ENCODE measurements around the gene GOLGA2. TPM values are rescaled to one million over a fixed set of nuclear protein-coding genes. Genes with fewer than 3 reads are reported as not detected.

Gene GOLGA2
- total and polyA plus RNA-seq, 9 donors = 78.6 to 109 (median 91.6) TPM

GRCh38 chr9:128224877-128225276 lies 50.9 kb downstream of the GOLGA2 start:
- Histone ChIP-seq H3K4me3 (ENCODE audit: low read length) (no peak overlapping the region), H3K27ac (ENCODE audit: low read length) (no peak overlapping the region), H3K4me1 (ENCODE audit: control insufficient read depth, insufficient read depth, low read length) (no peaks in the 10 kb centered on the region), H3K9me3 (replicated peaks; ENCODE audit: control insufficient read depth, low read depth, low read length) (no peaks in the 10 kb centered on the region), H3K27me3 (ENCODE audit: control insufficient read depth, insufficient read depth, low read length) (no peaks in the 10 kb centered on the region), H3K36me3 (ENCODE audit: control insufficient read depth, insufficient read depth, low read length) (peaks cover 31% of the 10 kb centered on the region)
- DNase-seq = no peak
- 86% methylated on average over 4 of the region's 7 CpGs for WGBS (ENCODE audit: insufficient coverage)

- 82% methylated on average over 8 of the region's 13 CpGs for WGBS (ENCODE audit: insufficient coverage)
Measured at GRCh38 chr9:128222880-128223670, 52.7 kb downstream of the GOLGA2 start.

GRCh38 chr9:128222026-128222425 lies 53.8 kb downstream of the GOLGA2 start:
- no peaks in the 10 kb centered on the region for H3K27me3 ChIP-seq (ENCODE audit: control insufficient read depth, insufficient read depth, low read length)
- no peak overlapping the region for H3K27ac ChIP-seq (ENCODE audit: low read length)
- no peak for DNase-seq
- H3K9me3 ChIP-seq (replicated peaks; ENCODE audit: control insufficient read depth, low read depth, low read length) = no peaks in the 10 kb centered on the region
- H3K36me3 ChIP-seq (ENCODE audit: control insufficient read depth, insufficient read depth, low read length) = peaks cover 31% of the 10 kb centered on the region
- peaks cover 12% of the 10 kb centered on the region for H3K4me1 ChIP-seq (ENCODE audit: control insufficient read depth, insufficient read depth, low read length)
- no peak overlapping the region for H3K4me3 ChIP-seq (ENCODE audit: low read length)
- 80% methylated on average over 6 of the region's 10 CpGs for WGBS (ENCODE audit: insufficient coverage)

More at GRCh38 chr9:128222880-128223670, 52.7 kb downstream of the GOLGA2 start:
- no peaks in the 10 kb centered on the region for H3K9me3 ChIP-seq (replicated peaks; ENCODE audit: control insufficient read depth, low read depth, low read length)
- peaks cover 8% of the 10 kb centered on the region for H3K4me1 ChIP-seq (ENCODE audit: control insufficient read depth, insufficient read depth, low read length)
- peaks cover 31% of the 10 kb centered on the region for H3K36me3 ChIP-seq (ENCODE audit: control insufficient read depth, insufficient read depth, low read length)
- H3K27ac ChIP-seq (ENCODE audit: low read length) = no peak overlapping the region
- no peak for DNase-seq
- no peaks in the 10 kb centered on the region for H3K27me3 ChIP-seq (ENCODE audit: control insufficient read depth, insufficient read depth, low read length)
- no peak overlapping the region for H3K4me3 ChIP-seq (ENCODE audit: low read length)

DNA sequence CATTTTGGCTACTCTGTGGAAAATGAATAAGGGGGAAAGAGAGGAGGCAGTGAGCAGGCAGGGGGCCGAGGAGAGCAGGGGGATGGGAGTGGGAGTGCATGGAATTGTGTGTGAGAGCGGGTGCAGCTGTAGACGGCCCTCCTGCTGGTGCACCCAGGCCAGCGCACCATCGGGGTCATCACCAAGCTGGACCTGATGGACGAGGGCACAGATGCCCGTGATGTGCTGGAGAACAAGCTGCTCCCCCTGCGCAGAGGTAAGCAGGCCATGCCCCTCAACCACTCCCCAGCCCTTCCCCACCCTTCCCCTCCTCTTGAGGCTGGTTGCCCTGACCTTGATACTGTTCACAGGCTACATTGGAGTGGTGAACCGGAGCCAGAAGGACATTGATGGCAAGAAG lies 56.0 kb downstream of the GOLGA2 start:
- DNase-seq = no peak
- H3K4me3 ChIP-seq (ENCODE audit: low read length) = no peak overlapping the region
- H3K4me1 ChIP-seq (ENCODE audit: control insufficient read depth, insufficient read depth, low read length) = peaks cover 32% of the 10 kb centered on the region
- H3K27me3 ChIP-seq (ENCODE audit: control insufficient read depth, insufficient read depth, low read length) = no peaks in the 10 kb centered on the region
- no peaks in the 10 kb centered on the region for H3K9me3 ChIP-seq (replicated peaks; ENCODE audit: control insufficient read depth, low read depth, low read length)
- 91% methylated on average over 8 of the region's 9 CpGs for WGBS (ENCODE audit: insufficient coverage)
- no peak overlapping the region for H3K27ac ChIP-seq (ENCODE audit: low read length)
- peaks cover 28% of the 10 kb centered on the region for H3K36me3 ChIP-seq (ENCODE audit: control insufficient read depth, insufficient read depth, low read length)

DNA sequence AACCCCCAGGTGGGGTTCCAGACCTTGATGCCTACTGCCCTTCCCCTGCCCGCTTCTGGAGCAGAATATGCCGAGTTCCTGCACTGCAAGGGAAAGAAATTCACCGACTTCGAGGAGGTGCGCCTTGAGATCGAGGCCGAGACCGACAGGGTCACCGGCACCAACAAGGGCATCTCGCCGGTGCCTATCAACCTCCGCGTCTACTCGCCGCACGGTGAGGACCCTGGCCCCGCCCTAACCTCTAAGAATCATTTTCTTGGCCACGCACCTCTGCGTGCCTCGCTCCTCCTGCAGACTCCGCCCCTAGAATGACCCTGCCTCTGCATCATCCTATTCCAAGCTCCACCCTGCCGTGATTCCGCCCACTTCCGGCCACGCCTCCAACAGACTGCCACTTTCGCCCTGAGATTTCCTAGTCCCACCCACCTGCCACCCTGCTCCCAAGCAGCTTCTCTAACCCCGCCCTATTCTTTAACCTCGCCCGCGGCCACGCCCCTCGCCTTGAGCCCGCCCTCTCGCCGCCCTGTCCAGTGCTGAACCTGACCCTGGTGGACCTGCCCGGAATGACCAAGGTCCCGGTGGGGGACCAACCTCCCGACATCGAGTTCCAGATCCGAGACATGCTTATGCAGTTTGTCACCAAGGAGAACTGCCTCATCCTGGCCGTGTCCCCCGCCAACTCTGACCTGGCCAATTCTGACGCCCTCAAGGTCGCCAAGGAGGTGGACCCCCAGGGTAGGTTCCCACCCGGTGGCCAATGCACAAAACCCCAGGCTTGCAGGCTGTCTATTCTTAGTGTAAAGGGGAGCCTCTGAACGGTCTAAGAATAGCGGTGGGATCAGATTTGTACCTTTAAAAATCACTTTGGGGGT lies 57.1 kb downstream of the GOLGA2 start:
- DNase-seq = peak; percentile 89
- H3K27ac ChIP-seq (ENCODE audit: low read length) = no peak overlapping the region
- 22% methylated on average over 42 of the region's 47 CpGs for WGBS (ENCODE audit: insufficient coverage)
- H3K4me3 ChIP-seq (ENCODE audit: low read length) = peak overlapping the region; percentile 32
- no peaks in the 10 kb centered on the region for H3K9me3 ChIP-seq (replicated peaks; ENCODE audit: control insufficient read depth, low read depth, low read length)
- peaks cover 39% of the 10 kb centered on the region for H3K4me1 ChIP-seq (ENCODE audit: control insufficient read depth, insufficient read depth, low read length)
- H3K36me3 ChIP-seq (ENCODE audit: control insufficient read depth, insufficient read depth, low read length) = peaks cover 23% of the 10 kb centered on the region
- no peaks in the 10 kb centered on the region for H3K27me3 ChIP-seq (ENCODE audit: control insufficient read depth, insufficient read depth, low read length)

DNA sequence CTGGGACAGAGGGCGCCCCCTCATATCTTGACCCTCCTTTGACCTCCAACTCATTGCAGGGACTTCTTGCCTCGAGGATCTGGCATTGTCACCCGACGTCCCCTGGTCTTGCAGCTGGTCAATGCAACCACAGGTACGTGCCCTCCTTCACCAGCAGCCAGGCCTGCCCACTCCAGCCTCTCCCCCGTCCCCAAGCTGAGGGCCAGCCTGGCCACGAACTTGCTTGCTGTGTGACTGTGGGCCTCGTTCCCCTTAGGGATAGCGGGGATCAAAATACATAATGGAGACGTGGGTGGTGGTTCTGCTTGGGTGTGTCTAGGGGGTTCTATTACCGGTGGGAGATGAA lies 57.7 kb downstream of the GOLGA2 start:
- H3K36me3 ChIP-seq (ENCODE audit: control insufficient read depth, insufficient read depth, low read length) = peaks cover 21% of the 10 kb centered on the region
- no peak overlapping the region for H3K27ac ChIP-seq (ENCODE audit: low read length)
- H3K9me3 ChIP-seq (replicated peaks; ENCODE audit: control insufficient read depth, low read depth, low read length) = no peaks in the 10 kb centered on the region
- H3K4me3 ChIP-seq (ENCODE audit: low read length) = no peak overlapping the region
- 72% methylated on average over 6 of the region's 11 CpGs for WGBS (ENCODE audit: insufficient coverage)
- DNase-seq = no peak
- H3K4me1 ChIP-seq (ENCODE audit: control insufficient read depth, insufficient read depth, low read length) = peaks cover 39% of the 10 kb centered on the region
- H3K27me3 ChIP-seq (ENCODE audit: control insufficient read depth, insufficient read depth, low read length) = no peaks in the 10 kb centered on the region

GRCh38 chr9:128216781-128217553 lies 58.8 kb downstream of the GOLGA2 start:
- 66% methylated on average over 8 of the region's 16 CpGs for WGBS (ENCODE audit: insufficient coverage)
- Histone ChIP-seq H3K4me3 (ENCODE audit: low read length) (no peak overlapping the region), H3K27ac (ENCODE audit: low read length) (no peak overlapping the region), H3K9me3 (replicated peaks; ENCODE audit: control insufficient read depth, low read depth, low read length) (no peaks in the 10 kb centered on the region), H3K4me1 (ENCODE audit: control insufficient read depth, insufficient read depth, low read length) (peaks cover 39% of the 10 kb centered on the region), H3K36me3 (ENCODE audit: control insufficient read depth, insufficient read depth, low read length) (peaks cover 10% of the 10 kb centered on the region), H3K27me3 (ENCODE audit: control insufficient read depth, insufficient read depth, low read length) (no peaks in the 10 kb centered on the region)
- DNase-seq = no peak

DNA sequence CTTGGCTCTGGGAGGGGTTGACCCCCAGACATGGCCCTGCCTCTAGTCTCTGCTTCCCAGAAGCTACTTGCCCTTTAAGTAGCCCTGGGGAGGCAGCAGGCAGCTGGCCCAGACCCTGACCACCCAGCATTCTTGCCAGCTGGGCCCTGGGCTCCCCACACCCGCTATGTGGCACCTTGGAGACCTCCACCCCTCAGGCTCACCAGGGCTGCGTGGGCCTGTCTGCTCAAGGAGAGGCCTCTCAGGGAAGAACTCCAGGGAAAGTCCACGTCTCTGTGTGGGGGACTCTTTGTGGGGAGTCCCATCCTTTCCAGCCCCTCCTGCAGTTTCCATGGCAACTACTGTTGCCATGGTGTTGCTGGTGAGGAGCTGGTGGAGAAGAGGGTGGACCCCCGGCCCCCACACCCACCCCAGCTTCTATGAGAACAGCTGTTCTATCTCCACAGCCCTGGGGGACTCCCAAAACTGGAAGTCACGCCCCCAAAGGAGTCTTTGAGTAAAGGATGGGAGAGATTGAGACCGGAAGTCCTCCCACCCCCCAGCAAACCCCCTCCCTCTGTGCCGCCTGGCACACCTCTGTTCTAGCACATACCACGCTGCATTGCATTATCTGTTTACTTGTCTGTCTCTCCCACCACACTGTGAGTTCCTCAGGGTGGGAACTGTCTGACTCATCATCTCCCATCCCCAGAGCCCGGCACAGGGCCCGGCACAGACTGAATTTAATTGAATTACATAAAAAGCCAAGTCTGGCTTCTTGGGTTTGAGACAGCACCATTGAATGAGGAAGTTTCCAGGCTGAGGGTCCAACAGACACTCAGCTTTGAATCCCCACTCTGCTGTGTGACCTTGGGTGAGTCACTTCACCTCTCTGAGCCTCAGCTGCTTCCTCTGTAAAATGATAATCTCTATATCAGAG lies 60.1 kb downstream of the GOLGA2 start:
- peak overlapping the region; percentile 53 for H3K27ac ChIP-seq (ENCODE audit: low read length)
- H3K27me3 ChIP-seq (ENCODE audit: control insufficient read depth, insufficient read depth, low read length) = no peaks in the 10 kb centered on the region
- H3K4me1 ChIP-seq (ENCODE audit: control insufficient read depth, insufficient read depth, low read length) = peaks cover 39% of the 10 kb centered on the region
- H3K4me3 ChIP-seq (ENCODE audit: low read length) = no peak overlapping the region
- WGBS (ENCODE audit: insufficient coverage) = 33% methylated on average over 3 of the region's 10 CpGs
- no peaks in the 10 kb centered on the region for H3K9me3 ChIP-seq (replicated peaks; ENCODE audit: control insufficient read depth, low read depth, low read length)
- peaks cover 6% of the 10 kb centered on the region for H3K36me3 ChIP-seq (ENCODE audit: control insufficient read depth, insufficient read depth, low read length)
- DNase-seq = peak; percentile 78
